ENCODE results near the gene PRKCB.

DNA sequence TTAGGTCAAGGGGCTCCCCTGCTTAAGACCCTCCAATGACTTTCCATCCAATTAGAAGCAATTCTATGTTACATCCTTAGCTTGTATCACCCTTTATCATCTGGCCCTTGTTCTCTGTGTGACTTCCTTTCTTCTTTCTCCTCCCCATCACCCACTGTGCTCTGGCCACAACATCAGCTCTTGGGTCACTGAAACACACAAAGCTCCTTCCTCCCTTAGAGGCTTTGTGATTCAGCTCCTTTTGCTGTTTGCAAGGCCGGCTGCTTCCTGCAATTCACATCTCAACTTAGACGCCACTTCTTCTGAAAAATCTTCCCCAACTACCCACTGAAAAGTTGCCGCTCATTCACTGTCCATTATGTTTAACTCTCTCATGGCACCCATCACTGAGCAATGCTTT, 289.4 kb downstream of the PRKCB start:
- TF ChIP-seq POLR2A (IDR thresholded peaks at IDR 0.05) = no peak
- TF ChIP-seq CTCF (IDR thresholded peaks at IDR 0.05) = no peak
- no peak for TF ChIP-seq POLR2AphosphoS5 (IDR thresholded peaks at IDR 0.05)
